Gastroesophageal sphincter (tissue), 4 donors: ENCODE results near the gene MTA1. TPM values are rescaled to one million over a fixed set of nuclear protein-coding genes. Genes with fewer than 3 reads are reported as not detected.

Experiments
- ATAC-seq: fragments of 150-250 bp; one replicate; pipeline ENCODE4 v1.9.1; 2016; ENCODE audit warnings: mild to moderate bottlenecking, moderate library complexity
- H3K27ac ChIP-seq, 4 donors: fragments of 200-600 bp; sonication (generic) in 3 of 4; 1 replicate in 3 of 4; 2 replicates in 1 of 4; pipeline ENCODE4 v1.5.1; 2016 to 2019
- H3K27me3 ChIP-seq: fragments of 200-600 bp; sonication (generic); one replicate; pipeline ENCODE4 v1.5.1; 2019
- H3K36me3 ChIP-seq, 2 donors: fragments of 200-600 bp; sonication (generic); one replicate each; pipeline ENCODE4 v1.5.1; 2019; ENCODE audit warnings: control low read depth in 1 of 2
- H3K4me1 ChIP-seq, 3 donors: fragments of 200-600 bp; sonication (generic); 1 replicate in 2 of 3; 2 replicates in 1 of 3; pipeline ENCODE4 v1.5.1; 2016 to 2019; ENCODE audit warnings: control low read depth in 2 of 3
- H3K4me3 ChIP-seq, 2 donors: fragments of 200-600 bp; sonication (generic); one replicate each; pipeline ENCODE4 v1.5.1; 2019; ENCODE audit warnings: mild to moderate bottlenecking in 1 of 2, moderate library complexity in 1 of 2
- H3K9me3 ChIP-seq, 3 donors: fragments of 200-600 bp; sonication (generic); one replicate each; pipeline ENCODE4 v1.5.1; 2017 to 2019; ENCODE audit warnings: control low read depth in 2 of 3
- CTCF ChIP-seq, 4 experiments: fragments of 200-600 bp in 2 of 4; fragments of 450-650 bp in 2 of 4; sonication (generic) in 1 of 4; IDR thresholded peaks; one replicate each; pipeline ENCODE4 v1.5.1; 2017 to 2019; ENCODE audit warnings: antibody characterized with exemption in 4 of 4, mild to moderate bottlenecking in 2 of 4, moderate library complexity in 2 of 4
- EP300 ChIP-seq: sonication (generic); formaldehyde crosslinking; IDR thresholded peaks from one replicate; pipeline ENCODE4 v1.6.1; 2017; ENCODE audit warnings: antibody characterized with exemption, mild to moderate bottlenecking
- POLR2A ChIP-seq, 2 donors: fragments of 450-650 bp; IDR thresholded peaks; one replicate each; pipeline ENCODE4 v1.6.1; 2017; ENCODE audit warnings: antibody characterized with exemption in 2 of 2, mild to moderate bottlenecking in 2 of 2, moderate library complexity in 1 of 2
- POLR2AphosphoS5 ChIP-seq: sonication (generic); formaldehyde crosslinking; IDR thresholded peaks from one replicate; pipeline ENCODE4 v1.6.1; 2017; ENCODE audit warnings: antibody characterized with exemption
- WGBS, 2 donors: methylation state at CpG; one replicate each; pipeline ENCODE4 v1.1.5; 2018; ENCODE audit warnings: low coverage in 1 of 2; 5-methylcytosine and 5-hydroxymethylcytosine counted together
- total RNA-seq, 4 donors: library from RNA; depleted of rRNA; stranded (reverse); fragments of >200 nt; gene quantifications; one replicate each; pipeline ENCODE4 v1.1.0, GENCODE V29; 2016

MTA1 gene
- total RNA-seq, 4 donors from 2014 or later: 48.0 to 83.5 (median 58.7) TPM

- Histone ChIP-seq H3K27me3 (no peaks in the 10 kb centered on the region), H3K36me3 (no peaks in the 10 kb centered on the region), H3K4me1 (peaks cover 0 to 10% (median 0%) of the 10 kb centered on the region in 3 donors), H3K9me3 (no peaks in the 10 kb centered on the region), H3K4me3 (no peak overlapping the region), H3K27ac (peak overlapping the region in 2 of 4 donors; percentile 39 to 47)
- TF ChIP-seq CTCF (IDR thresholded peaks at IDR 0.05) (no peak), EP300 (no peak), POLR2A (IDR thresholded peaks at IDR 0.05) (no peak), POLR2AphosphoS5 (no peak)
- ATAC-seq: peak; percentile 3
- WGBS, 2 donors: no CpG with 5 or more reads among the region's 36 CpGs
Observed at GRCh38 chr14:105498430-105499255, 79.0 kb downstream of the MTA1 start.

- TF ChIP-seq EP300 (no peak), POLR2A (IDR thresholded peaks at IDR 0.05) (no peak), POLR2AphosphoS5 (no peak), CTCF (IDR thresholded peaks at IDR 0.05) (no peak)
- Histone ChIP-seq H3K36me3 (no peaks in the 10 kb centered on the region), H3K4me3 (no peak overlapping the region), H3K4me1 (peaks cover 0 to 10% (median 0%) of the 10 kb centered on the region in 3 donors), H3K27ac (peak overlapping the region in 2 of 4 donors; percentile 39 to 47), H3K9me3 (no peaks in the 10 kb centered on the region), H3K27me3 (no peaks in the 10 kb centered on the region)
- WGBS, 2 donors: 100% methylated on average over 1 of the region's 27 CpGs; no CpG with 5 or more reads in 1 of the 2 donors
- ATAC-seq: no peak
Observed at GRCh38 chr14:105499256-105500035, 79.8 kb downstream of the MTA1 start.

- no peaks in the 10 kb centered on the region for H3K27me3 ChIP-seq
- peak overlapping the region in 1 of 4 donors; percentile 39 for H3K27ac ChIP-seq
- no peaks in the 10 kb centered on the region for H3K36me3 ChIP-seq
- WGBS, 2 donors: 100% methylated on average over 1 of the region's 21 CpGs; no CpG with 5 or more reads in 1 of the 2 donors
- peaks cover 0 to 10% (median 0%) of the 10 kb centered on the region in 3 donors for H3K4me1 ChIP-seq
- no peaks in the 10 kb centered on the region for H3K9me3 ChIP-seq
- no peak overlapping the region for H3K4me3 ChIP-seq
- TF ChIP-seq POLR2A (IDR thresholded peaks at IDR 0.05): no peak
- no peak for TF ChIP-seq CTCF (IDR thresholded peaks at IDR 0.05)
- TF ChIP-seq POLR2AphosphoS5: no peak
- no peak for TF ChIP-seq EP300
- ATAC-seq: no peak
Observed at GRCh38 chr14:105500036-105500725, 80.6 kb downstream of the MTA1 start.

GRCh38 chr14:105500726-105501101 is 81.1 kb downstream of the MTA1 start:
- no peak overlapping the region for H3K4me3 ChIP-seq
- H3K9me3 ChIP-seq: no peaks in the 10 kb centered on the region
- no peaks in the 10 kb centered on the region for H3K27me3 ChIP-seq
- H3K27ac ChIP-seq: no peak overlapping the region
- H3K36me3 ChIP-seq: no peaks in the 10 kb centered on the region
- H3K4me1 ChIP-seq: peaks cover 0 to 5% (median 0%) of the 10 kb centered on the region in 3 donors
- TF ChIP-seq EP300 (no peak), CTCF (IDR thresholded peaks at IDR 0.05) (no peak), POLR2A (IDR thresholded peaks at IDR 0.05) (no peak), POLR2AphosphoS5 (no peak)
- 78% methylated on average over 4 of the region's 10 CpGs; no CpG with 5 or more reads in 1 of the 2 donors for WGBS, 2 donors
- ATAC-seq: no peak
